Stromal cell of bone marrow (primary cell): ENCODE data around the gene BEND6.
A peak's percentile ranks its signal among the peaks of the same experiment; 100 is the strongest.
"Not testable (repeated sequence)": the region's sequence is repeated elsewhere in the genome, so short reads cannot be mapped to it uniquely, and the experiment has no call there.

Source experiments
- DNase-seq: peaks from one replicate; pipeline ENCODE4 v3.0.0-alpha.2; 2012; ENCODE audit warnings: low read depth

Gene BEND6

GRCh38 chr6:57033228-57033627 is 78.3 kb downstream of the BEND6 start:
- DNase-seq: no peak

GRCh38 chr6:57035549-57035948 is 80.6 kb downstream of the BEND6 start:
- DNase-seq: no peak

DNA sequence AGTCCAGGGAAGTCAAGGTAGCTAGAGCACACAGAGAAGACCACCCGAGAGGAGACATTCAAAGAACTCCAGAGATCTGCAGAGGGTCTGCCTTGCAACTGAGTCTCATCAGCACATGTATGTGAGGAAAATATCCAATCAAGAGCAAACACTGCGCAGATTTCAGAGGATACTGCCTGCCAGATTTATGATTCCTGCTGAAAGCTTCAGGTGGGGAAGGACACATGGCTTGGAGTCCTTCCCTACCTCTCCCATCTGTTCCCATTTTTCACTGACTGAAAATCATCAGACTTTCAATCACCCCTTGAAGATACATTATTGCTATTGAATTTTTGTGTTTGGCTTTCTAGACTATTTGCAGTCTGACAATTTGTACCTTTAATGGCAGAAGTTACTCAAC is 84.0 kb downstream of the BEND6 start:
- DNase-seq: no peak

GRCh38 chr6:57040011-57040410 is 85.1 kb downstream of the BEND6 start:
- no peak for DNase-seq

- not testable (repeated sequence) for DNase-seq
Observed at GRCh38 chr6:57044061-57044460, 89.2 kb downstream of the BEND6 start.

DNA sequence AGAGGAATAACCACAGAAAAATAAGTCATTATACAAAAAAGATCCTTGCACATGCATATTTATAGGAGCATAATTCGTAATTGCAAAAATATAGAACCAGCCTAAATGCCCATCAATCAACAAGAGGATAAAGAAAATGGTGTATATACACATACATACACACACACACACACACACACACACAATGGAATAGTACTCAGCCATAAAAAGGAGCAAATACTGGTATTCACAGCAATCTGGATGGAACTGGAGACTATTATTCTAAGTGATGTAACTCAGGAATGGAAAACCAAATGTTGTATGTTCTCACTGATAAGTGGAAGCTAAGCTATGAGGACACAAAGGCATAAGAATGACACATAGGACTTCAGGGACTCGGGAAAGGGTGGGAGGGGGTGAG is 89.7 kb downstream of the BEND6 start:
- DNase-seq: no peak

GRCh38 chr6:57046332-57047256 is 91.7 kb downstream of the BEND6 start, which contains the start of gene KIAA1586:
Gene KIAA1586 (plus strand): TSS chr6:57046693. CDS start chr6:57046756, 63 bp downstream.
- DNase-seq: peak; percentile 87

DNA sequence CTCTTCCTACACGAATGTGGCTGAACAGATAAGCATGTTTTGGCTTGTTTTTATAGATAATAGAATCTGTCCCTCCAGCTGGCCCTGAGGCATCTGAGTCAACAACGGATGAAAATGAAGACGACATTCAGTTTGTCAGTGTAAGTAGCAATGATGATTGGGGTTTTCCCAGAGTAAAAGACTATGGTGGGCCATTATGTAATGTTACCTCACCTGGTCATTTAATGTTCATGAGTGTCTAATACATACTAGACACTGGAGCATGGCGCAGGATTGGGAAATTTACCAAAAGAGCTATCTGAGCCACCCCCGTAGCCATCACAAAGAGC is 92.3 kb downstream of the BEND6 start:
- not testable (repeated sequence) for DNase-seq

DNA sequence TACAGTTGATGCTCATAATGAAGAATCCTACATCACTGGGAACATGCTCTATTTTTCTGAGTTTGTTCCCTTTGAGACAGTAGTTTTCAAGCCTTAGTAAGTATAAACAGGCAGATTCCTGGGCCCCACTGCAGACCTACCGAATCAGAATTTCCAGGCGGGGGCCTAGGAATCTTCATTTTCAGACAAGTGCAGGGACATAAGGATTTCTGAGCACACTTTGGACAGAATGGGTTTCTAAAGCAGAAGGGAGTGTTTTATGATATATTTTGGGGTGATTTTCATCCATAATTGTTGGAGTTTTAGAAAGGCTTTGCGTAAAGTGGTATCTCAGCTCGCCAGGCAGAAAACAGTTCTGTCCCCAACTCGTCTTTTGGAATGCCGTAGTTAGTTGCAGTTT is 93.0 kb downstream of the BEND6 start:
- DNase-seq: not testable (repeated sequence)

- DNase-seq: no peak
Observed at GRCh38 chr6:57048577-57048976, 93.7 kb downstream of the BEND6 start.

- DNase-seq: no peak
Observed at GRCh38 chr6:57063847-57064246, 108.9 kb downstream of the BEND6 start.

DNA sequence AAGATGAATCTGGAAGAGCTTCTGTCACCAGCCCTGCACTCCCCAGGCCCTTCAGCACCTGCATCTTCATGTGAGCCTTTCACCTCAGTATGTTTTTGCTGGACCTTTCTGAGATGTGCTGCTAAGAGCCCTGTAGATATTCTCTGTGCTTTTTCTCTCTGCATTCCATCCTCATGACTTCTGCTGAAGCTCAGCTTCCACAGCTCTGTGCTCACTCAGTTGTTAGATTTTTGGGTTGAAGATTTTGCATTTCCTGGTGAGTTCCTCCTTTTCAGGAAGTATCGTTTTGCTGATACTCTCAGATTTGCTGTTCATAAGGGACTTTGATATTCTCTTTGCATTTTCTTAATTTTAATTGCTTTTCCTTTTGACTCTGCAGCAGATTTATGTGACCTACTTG is 109.9 kb downstream of the BEND6 start:
- DNase-seq: no peak

GRCh38 chr6:57068061-57068460 is 113.2 kb downstream of the BEND6 start:
- no peak for DNase-seq

GRCh38 chr6:57069228-57069627 is 114.3 kb downstream of the BEND6 start:
- no peak for DNase-seq

DNA sequence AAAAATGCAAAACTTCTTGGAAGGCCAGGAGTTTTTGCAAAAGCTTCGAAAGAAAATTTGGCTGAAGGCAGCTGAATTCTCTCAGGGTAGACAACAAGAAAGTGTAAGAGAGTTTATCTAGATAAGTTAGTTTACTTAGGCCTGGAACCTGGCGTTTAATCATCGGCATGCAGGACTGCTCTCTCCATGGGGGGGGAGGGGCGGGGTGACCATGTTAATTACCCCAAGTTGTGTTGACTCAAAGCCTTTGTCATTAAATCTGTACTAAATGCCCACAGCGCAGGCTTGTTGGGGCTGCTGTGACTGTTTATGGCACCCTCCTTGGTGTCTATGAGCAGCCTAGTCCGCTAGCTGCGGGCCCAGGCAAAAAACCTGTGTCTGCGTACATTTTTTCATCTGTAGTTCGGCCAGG is 115.0 kb downstream of the BEND6 start:
- DNase-seq: no peak

DNA sequence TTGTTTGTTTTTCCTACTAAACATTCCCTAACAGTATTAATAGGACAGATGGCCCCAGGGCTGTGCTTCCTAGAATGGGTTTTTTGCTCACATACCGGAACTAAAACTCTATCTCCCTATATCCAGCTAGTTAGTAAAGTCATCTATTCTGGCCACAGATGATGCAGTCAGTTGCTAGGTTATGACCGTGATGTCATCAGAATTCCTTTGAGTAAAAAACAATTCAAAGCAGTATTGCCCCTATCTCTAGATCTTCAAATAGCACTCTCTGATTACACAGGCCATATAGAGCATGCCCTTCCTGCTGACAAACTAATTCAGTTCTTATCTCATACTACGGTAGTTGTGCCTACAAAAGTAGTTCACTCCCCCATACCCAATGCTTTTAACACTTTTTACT is 117.2 kb downstream of the BEND6 start:
- no peak for DNase-seq

- no peak for DNase-seq
Observed at GRCh38 chr6:57074383-57074782, 119.5 kb downstream of the BEND6 start.

- DNase-seq: no peak
Observed at GRCh38 chr6:57075092-57075491, 120.2 kb downstream of the BEND6 start.
